ENCODE results near the gene RERG.

- no peak for TF ChIP-seq EZH2 (IDR thresholded peaks at IDR 0.05; ENCODE audit: borderline replicate concordance, low read depth, low read length, poor library complexity, severe bottlenecking)
- no peak for TF ChIP-seq CTCF (conservative IDR thresholded peaks at IDR 0.05; ENCODE audit: low read depth, low read length)
Measured at GRCh38 chr12:15234508-15234907, 13.3 kb upstream of the RERG start.

Data from A673 (cell line).